HuH-7.5 (cell line): ENCODE results near the gene PPIE.
A peak's percentile ranks its signal among the peaks of the same experiment; 100 is the strongest.

Source experiments
- DNase-seq: peaks from one replicate; pipeline ENCODE4 v3.0.0; 2011; ENCODE audit warnings: low spot score

Gene PPIE

GRCh38 chr1:39738622-39739366 lies at the start of gene PPIE:
Gene PPIE, plus strand, starts transcription at chr1:39738882. Its CDS starts 19 bp downstream, at chr1:39738901.
- DNase-seq = peak; percentile 47

GRCh38 chr1:39689214-39689613 lies 49.5 kb upstream of the PPIE start:
- no peak for DNase-seq

- DNase-seq = no peak
Measured at GRCh38 chr1:39689635-39690034, 49.0 kb upstream of the PPIE start.

- no peak for DNase-seq
Measured at GRCh38 chr1:39690225-39690624, 48.5 kb upstream of the PPIE start.

DNA sequence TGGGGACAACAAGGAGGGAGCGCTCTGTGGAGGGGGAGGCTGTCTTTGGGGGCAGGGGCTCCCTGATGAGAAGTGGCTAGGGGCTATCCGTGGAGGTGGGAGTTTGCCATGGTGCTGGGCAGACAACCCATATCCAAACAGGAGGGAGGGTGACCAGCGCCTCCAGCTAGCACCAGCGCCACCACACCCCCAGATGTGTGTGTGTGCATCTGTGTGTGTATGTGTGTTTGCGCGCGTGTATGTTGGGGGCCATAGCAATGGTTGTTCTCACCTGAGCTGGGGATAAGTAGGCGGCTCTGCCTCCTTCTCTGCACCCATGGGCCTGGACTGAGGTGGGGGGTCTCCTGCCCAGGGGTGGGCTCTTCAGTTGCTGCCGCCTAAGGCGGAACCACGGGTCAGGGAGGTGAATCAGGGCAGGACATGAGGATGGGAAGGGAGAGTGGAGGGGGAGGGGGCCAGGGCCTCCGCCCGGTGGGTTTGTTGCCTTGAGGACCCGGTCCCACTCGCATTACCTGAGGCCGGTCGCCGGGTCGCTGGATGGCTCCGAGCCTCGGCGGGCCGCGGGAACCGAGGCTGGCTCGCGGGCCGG lies 47.8 kb upstream of the PPIE start:
- no peak for DNase-seq

- DNase-seq = peak; percentile 65
Measured at GRCh38 chr1:39691383-39692151, 47.1 kb upstream of the PPIE start, which contains the start of gene HPCAL4. Gene HPCAL4, minus strand, starts transcription at chr1:39691433. Its CDS starts 6,830 bp downstream, at chr1:39684603.

GRCh38 chr1:39692152-39693074 lies 46.3 kb upstream of the PPIE start:
- DNase-seq = no peak

DNA sequence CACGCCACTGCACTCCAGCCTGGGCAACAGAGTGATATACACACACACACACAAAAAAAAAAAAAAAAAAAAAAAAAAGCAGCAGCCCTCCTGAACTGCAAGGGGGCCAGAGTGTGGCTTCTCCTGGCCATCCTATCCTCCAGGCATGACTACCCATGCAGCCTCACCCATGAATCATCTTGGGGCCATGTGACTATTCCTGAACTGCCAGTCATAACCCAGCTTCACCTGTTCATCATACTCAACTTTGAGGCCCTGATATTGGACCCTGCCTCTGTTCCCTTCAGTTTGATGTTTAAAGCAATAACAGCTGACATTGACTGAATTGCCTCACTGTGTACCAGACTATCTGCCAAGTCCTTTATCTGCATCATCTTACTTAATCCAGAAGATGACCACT lies 44.7 kb upstream of the PPIE start:
- DNase-seq = no peak

DNA sequence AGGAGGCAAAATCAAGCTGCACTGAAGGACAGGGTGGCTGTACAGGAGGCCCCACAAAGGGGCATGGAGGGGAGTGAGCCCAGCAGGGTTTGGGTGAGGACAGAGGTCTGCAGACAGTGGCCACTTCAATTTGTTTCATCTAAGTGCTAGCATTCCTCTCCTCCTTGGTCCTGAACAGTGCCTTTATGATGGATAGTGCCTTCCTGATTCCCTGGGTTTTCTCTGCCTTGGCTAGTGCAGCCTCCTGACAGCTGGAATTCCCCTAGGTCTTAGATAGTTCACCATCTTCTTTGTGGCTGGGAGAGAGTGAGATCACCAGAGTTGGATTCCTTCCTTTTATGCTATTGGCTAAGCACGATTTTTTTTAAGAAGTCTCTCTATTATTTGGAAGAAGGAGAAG lies 43.7 kb upstream of the PPIE start:
- DNase-seq = no peak

- DNase-seq = no peak
Measured at GRCh38 chr1:39696448-39696847, 42.2 kb upstream of the PPIE start.

DNA sequence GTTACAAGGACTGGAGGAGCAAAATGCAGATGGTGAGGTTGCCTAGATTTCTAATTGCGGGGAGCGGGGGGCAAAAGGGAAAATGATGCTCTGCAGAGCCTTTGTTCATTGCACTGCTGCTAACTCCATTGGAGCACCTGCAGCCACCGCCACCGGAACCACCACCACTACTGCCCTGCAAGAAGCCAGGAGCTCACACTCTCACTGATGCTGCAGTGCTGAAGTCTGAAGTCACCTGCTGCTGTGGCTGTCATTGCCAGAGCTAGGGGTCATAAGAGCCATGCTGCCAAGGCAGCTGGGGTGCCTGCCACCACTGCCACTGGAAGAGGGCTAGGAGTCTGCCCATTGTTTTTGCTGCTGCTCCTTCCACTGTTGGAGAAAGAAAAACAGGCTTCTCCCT lies 40.1 kb upstream of the PPIE start:
- DNase-seq = no peak

DNA sequence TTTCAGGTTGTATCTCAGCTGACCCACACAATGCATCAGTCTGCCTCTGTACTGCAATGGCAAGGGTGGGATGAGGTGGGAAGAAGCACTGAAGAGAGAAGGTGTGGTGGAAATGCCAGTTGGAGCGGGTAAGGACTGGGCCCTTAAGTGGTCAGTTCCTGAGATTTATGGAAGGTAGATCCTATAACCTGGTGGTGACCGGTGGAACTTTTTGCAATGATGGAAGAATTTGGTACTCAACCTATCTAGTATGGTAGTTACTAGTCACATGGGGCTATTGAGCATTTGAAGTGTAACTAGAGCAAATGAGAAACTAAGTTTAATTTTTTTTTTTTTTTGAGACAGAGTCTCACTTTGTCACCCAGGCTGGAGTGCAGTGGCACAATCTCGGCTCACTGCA lies 39.3 kb upstream of the PPIE start:
- DNase-seq = no peak

DNA sequence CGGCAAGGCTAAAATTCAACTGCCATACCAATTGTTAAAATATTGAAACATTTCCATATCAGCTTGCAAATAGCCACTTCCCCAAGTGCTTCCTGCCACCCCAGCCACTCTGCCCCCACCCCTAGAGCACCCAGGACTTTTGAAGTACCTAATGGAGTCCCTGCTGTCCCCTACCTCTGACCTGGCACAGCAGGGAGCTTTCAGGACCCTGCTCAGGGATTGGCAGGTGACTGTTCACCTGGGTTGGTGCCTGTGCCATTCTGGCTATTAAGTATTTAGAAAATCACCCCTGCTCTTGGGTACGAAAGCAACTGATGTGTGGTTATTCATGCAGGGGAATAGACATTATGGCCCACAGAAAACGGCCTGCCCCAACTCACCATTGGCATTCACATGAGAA lies 38.3 kb upstream of the PPIE start:
- DNase-seq = no peak

GRCh38 chr1:39701049-39701439 lies 37.6 kb upstream of the PPIE start:
- DNase-seq = no peak

- no peak for DNase-seq
Measured at GRCh38 chr1:39704757-39705156, 33.9 kb upstream of the PPIE start.

DNA sequence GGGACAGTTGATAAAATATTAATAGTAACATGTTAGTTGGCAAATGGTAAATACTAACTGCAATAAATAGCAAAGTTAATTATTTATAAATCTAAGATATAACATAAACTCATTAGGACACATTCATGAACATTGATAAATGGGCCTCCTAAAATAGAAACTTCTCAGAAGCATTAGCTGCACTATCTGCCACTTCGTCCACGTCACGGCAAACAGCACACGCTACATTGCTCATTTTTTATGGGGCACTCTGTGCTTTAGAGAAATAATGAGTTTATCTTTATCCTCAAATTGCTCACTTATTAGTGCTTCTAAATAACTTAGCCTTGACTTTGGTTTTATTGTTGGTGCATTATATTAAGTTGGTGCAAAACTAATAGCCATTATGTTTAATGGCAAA lies 31.2 kb upstream of the PPIE start:
- no peak for DNase-seq

DNA sequence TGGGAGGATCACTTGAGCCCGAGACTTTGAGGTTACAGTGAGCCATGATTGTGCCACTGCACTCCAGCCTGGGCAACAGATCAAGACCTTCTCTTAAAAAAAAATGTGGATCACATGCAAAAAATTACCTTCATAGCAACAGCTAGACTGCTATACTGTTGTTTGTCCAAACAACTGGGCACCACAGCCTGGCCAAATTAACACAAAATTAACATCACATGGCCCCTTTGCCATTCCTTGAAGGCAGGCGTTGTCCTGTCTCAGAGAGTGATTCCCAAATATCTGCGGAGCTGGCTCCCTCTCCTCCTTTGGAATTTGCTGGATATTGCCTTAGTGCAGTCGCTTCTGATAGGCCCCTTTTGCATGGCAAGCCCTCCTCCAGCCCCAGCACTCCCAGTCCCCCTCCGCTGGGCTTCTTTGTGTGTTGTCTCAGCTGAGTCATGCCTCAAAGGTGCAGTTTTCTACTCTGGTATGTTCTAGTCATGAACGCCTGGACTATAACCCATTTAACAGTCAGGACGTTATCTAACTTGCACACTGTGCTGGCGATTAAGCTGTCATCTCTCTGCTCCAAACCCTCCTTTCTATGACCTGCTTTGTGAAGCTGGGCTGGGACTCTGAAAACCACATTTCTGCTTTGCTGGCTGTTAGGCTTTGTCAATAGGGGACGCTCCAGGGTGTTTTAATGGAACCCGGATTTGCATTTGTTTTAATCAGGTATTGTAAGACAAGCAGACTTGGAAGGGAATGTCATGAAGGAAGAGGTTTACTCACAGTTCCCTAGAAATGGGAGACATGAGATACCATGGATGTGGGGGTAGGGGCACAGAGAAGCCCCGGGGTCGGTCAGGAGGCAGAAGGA lies 27.3 kb upstream of the PPIE start:
- no peak for DNase-seq

DNA sequence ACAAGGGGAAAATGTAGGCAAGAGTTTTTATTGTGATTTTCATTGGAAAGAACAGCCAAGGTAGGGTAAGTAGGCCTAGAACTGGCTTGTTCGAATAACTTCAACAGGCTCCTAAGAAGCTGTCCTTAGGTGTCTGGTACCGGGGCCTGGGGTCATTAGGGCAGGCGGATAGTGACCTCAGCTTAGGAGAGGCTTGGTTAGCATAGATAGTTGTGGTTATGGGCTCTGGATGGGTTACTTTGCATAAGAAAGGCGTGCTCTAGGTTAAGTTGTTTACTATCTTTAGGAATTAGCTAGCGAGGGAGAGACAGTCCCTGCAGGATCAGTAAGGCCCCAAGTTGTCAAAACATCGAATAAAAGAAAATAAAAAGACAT lies 26.7 kb upstream of the PPIE start:
- DNase-seq = no peak

GRCh38 chr1:39713557-39713956 lies 25.1 kb upstream of the PPIE start:
- DNase-seq = no peak

GRCh38 chr1:39717809-39718208 lies 20.9 kb upstream of the PPIE start:
- DNase-seq = no peak
